HCT116 (cell line): Measurements from ENCODE around the gene CERS6. TPM values are rescaled to one million over a fixed set of nuclear protein-coding genes. Genes with fewer than 3 reads are reported as not detected.

ENCODE experiments used
- ATAC-seq: fragments of 200-7000 bp; cut with Tn5 transposase; 2 replicates; pipeline ENCODE4 v1.9.1; 2020; ENCODE audit warnings: mild to moderate bottlenecking, moderate library complexity
- BruUV-seq: library from RNA; stranded (reverse); fragments of 400-500 nt; replicated peaks from 2 replicates; lab custom pipeline; 2021; lab: Mats Ljungman, UMichigan
- CTCF ChIA-PET: fragments of 300-600 bp; sonication (Branson Sonifier 250); formaldehyde crosslinking; loops from one replicate; lab custom pipeline; 2021; ENCODE audit warnings: antibody characterized with exemption; lab: Charles Lee
- POLR2A ChIA-PET: fragments of 300-600, 350-600 bp; sonication (Branson Sonifier 250); formaldehyde crosslinking; loops from one replicate; lab custom pipeline; 2021; ENCODE audit warnings: antibody characterized with exemption; lab: Charles Lee
- RAD21 ChIA-PET, 2 experiments: fragments of 300-600 bp; sonication (Branson Sonifier 250); formaldehyde crosslinking; loops; one replicate each; lab custom pipeline; 2023; ENCODE audit warnings: low total read pairs in 2 of 2; ENCODE audit not compliant: uncharacterized antibody in 2 of 2, unreplicated experiment in 2 of 2, low non-redundant PET in 1 of 2; lab: Charles Lee
- DNase-seq: peaks from one replicate; pipeline ENCODE4 v3.0.0-alpha.2; 2010; ENCODE audit warnings: low read depth, low spot score
- H2AFZ ChIP-seq: fragments of 200-600 bp; shearing (Covaris generic), sonication (generic); 2 replicates; pipeline ENCODE4 v1.6.1; 2017; ENCODE audit warnings: low read depth, mixed run types, mixed read lengths, antibody characterized with exemption, low read length; ENCODE audit not compliant: poor library complexity, severe bottlenecking
- H3K27ac ChIP-seq: 2 replicates; pipeline ENCODE4 v1.5.1; 2012; ENCODE audit warnings: low read depth, low read length
- H3K27me3 ChIP-seq: fragments of 200-600 bp; sonication (generic); 2 replicates; pipeline ENCODE4 v1.6.1; 2016; ENCODE audit warnings: mixed run types, low read length, mixed read lengths; ENCODE audit not compliant: insufficient read depth
- H3K36me3 ChIP-seq, 2 experiments: fragments of 200-500 bp in 1 of 2; fragments of 200-600 bp in 1 of 2; sonication (Bioruptor generic) in 1 of 2; sonication (generic) in 1 of 2; 2 replicates each; pipeline versions ENCODE4 v1.5.1 to v1.6.1; 2014 to 2016; ENCODE audit warnings: low read length in 2 of 2, inconsistent platforms in 1 of 2, mixed read lengths in 1 of 2, mixed run types in 1 of 2; ENCODE audit not compliant: insufficient read depth in 2 of 2, control insufficient read depth in 1 of 2
- H3K4me1 ChIP-seq, 2 experiments: fragments of 200-600 bp in 1 of 2; sonication (generic) in 1 of 2; 2 replicates each; pipeline versions ENCODE4 v1.5.1 to v1.6.1; 2012 to 2017; ENCODE audit warnings: low read length in 2 of 2, inconsistent platforms in 1 of 2, mild to moderate bottlenecking in 1 of 2, mixed read lengths in 1 of 2, mixed run types in 1 of 2, moderate library complexity in 1 of 2; ENCODE audit not compliant: insufficient read depth in 2 of 2, control insufficient read depth in 1 of 2
- H3K4me2 ChIP-seq: fragments of 200-600 bp; sonication (generic); 2 replicates; pipeline ENCODE4 v1.6.1; 2017; ENCODE audit warnings: mixed run types, low read length, mixed read lengths
- H3K4me3 ChIP-seq, 2 experiments: fragments of 200-600 bp in 1 of 2; sonication (generic) in 1 of 2; replicated peaks in 1 of 2; 2 replicates each; pipeline ENCODE4 v1.5.1; 2011 to 2016; ENCODE audit warnings: low read length in 2 of 2, control low read depth in 1 of 2, low read depth in 1 of 2, mild to moderate bottlenecking in 1 of 2, mixed read lengths in 1 of 2, mixed run types in 1 of 2
- H3K79me2 ChIP-seq: fragments of 200-600 bp; sonication (generic); 2 replicates; pipeline ENCODE4 v1.6.1; 2017; ENCODE audit warnings: mild to moderate bottlenecking, mixed run types, low read length, moderate library complexity, mixed read lengths; ENCODE audit not compliant: insufficient read depth
- H3K9ac ChIP-seq: fragments of 200-600 bp; sonication (generic); 2 replicates; pipeline ENCODE4 v1.6.1; 2016; ENCODE audit warnings: low read length, mixed read lengths
- H3K9me2 ChIP-seq: fragments of 200-600 bp; sonication (generic), shearing (Covaris generic); 2 replicates; pipeline ENCODE4 v1.6.1; 2017; ENCODE audit warnings: mixed run types, mild to moderate bottlenecking, moderate library complexity; ENCODE audit not compliant: insufficient read depth
- H3K9me3 ChIP-seq, 2 experiments: fragments of 200-500 bp in 1 of 2; fragments of 200-600 bp in 1 of 2; sonication (Bioruptor generic) in 1 of 2; sonication (generic) in 1 of 2; 2 replicates each; pipeline ENCODE4 v1.6.1; 2014 to 2017; ENCODE audit warnings: low read length in 2 of 2, mixed read lengths in 2 of 2, inconsistent platforms in 1 of 2, low read depth in 1 of 2, mild to moderate bottlenecking in 1 of 2, mixed run types in 1 of 2, moderate library complexity in 1 of 2; ENCODE audit not compliant: control insufficient read depth in 1 of 2, insufficient read depth in 1 of 2
- H4K20me1 ChIP-seq: fragments of 200-600 bp; sonication (generic), shearing (Covaris generic); 2 replicates; pipeline ENCODE4 v1.6.1; 2017; ENCODE audit warnings: mixed run types, mild to moderate bottlenecking, moderate library complexity; ENCODE audit not compliant: insufficient read depth
- CBX3 ChIP-seq: IDR thresholded peaks from 2 replicates; pipeline ENCODE4 v1.6.1; 2012; ENCODE audit warnings: low read depth
- ELF1 ChIP-seq: IDR thresholded peaks from 2 replicates; pipeline ENCODE4 v1.6.1; 2012; ENCODE audit warnings: low read depth, borderline replicate concordance
- EZH2 ChIP-seq: fragments of 200-600 bp; sonication (generic); IDR thresholded peaks from 2 replicates; pipeline ENCODE4 v1.6.1; 2017; ENCODE audit warnings: antibody characterized with exemption, mixed run types
- POLR2A ChIP-seq: IDR thresholded peaks from 2 replicates; pipeline ENCODE4 v1.7.0; 2011; ENCODE audit warnings: borderline replicate concordance; ENCODE audit not compliant: insufficient read depth, insufficient read length; ENCODE audit errors: extremely low read depth
- POLR2AphosphoS5 ChIP-seq: IDR thresholded peaks from 2 replicates; pipeline ENCODE4 v1.6.1; 2011; ENCODE audit warnings: mild to moderate bottlenecking, low read depth, low read length, moderate library complexity
- REST ChIP-seq: IDR thresholded peaks from 2 replicates; pipeline ENCODE4 v1.6.1; 2012; ENCODE audit warnings: low read depth
- SP1 ChIP-seq: IDR thresholded peaks from 2 replicates; pipeline ENCODE4 v1.6.1; 2012; ENCODE audit warnings: low read depth
- SRF ChIP-seq: IDR thresholded peaks from 2 replicates; pipeline ENCODE4 v1.6.1; 2012; ENCODE audit warnings: low read depth
- TCF7L2 ChIP-seq: IDR thresholded peaks from 2 replicates; pipeline ENCODE4 v1.7.0; 2011; ENCODE audit warnings: borderline replicate concordance, inconsistent platforms; ENCODE audit not compliant: insufficient read depth, insufficient read length; ENCODE audit errors: extremely low read depth
- ZFX ChIP-seq: fragments of 450-650 bp; IDR thresholded peaks from 2 replicates; pipeline ENCODE4 v1.6.1; 2017
- ZNF274 ChIP-seq: fragments of 200-500 bp; sonication (Bioruptor generic); IDR thresholded peaks from 2 replicates; pipeline ENCODE4 v1.6.1; 2014; ENCODE audit warnings: mild to moderate bottlenecking, low read depth, low read length, inconsistent platforms
- intact Hi-C: fragments of 100-400 bp; cut with micrococcal nuclease; formaldehyde crosslinking; loops from 2 replicates; pipeline ENCODE4 v1.10.0; 2022
- total RNA-seq: library from RNA; stranded (reverse); gene quantifications from one replicate; pipeline ENCODE4 v1.2.1, GENCODE V29; 2021; ENCODE audit not compliant: unreplicated experiment

The CERS6 gene
- total RNA-seq, 1 experiment from 2014 or later, result 37.0 TPM

- Histone ChIP-seq H3K9me3 (no peaks in the 10 kb centered on the region), H3K4me1 (no peaks in the 10 kb centered on the region), H3K4me2 (no peak overlapping the region), H3K9ac (no peak overlapping the region), H4K20me1 (no peaks in the 10 kb centered on the region), H3K4me3 (no peak overlapping the region), H3K36me3 (no peaks in the 10 kb centered on the region), H2AFZ (no peak overlapping the region), H3K27me3 (no peaks in the 10 kb centered on the region), H3K27ac (no peak overlapping the region), H3K79me2 (peaks cover 5% of the 10 kb centered on the region; the same call in 1 of the 2 replicates), H3K9me2 (no peaks in the 10 kb centered on the region)
- ChIA-PET RAD21 (no interaction called here), CTCF (no interaction called here), POLR2A (no interaction called here)
- no TSS peak for BruUV-seq
- TF ChIP-seq CBX3, result no peak
- no peak for TF ChIP-seq ZNF274
- TF ChIP-seq SRF, result no peak
- TF ChIP-seq ZFX, result no peak
- no peak for TF ChIP-seq EZH2
- TF ChIP-seq TCF7L2, result no peak
- TF ChIP-seq POLR2A, result no peak
- no peak for TF ChIP-seq REST
- no peak for TF ChIP-seq SP1
- TF ChIP-seq ELF1, result no peak
- no peak for TF ChIP-seq POLR2AphosphoS5
- ATAC-seq (no peak), DNase-seq (no peak)
- intact Hi-C loops, result no loop called here
Measured at GRCh38 chr2:168626647-168627046, 170.6 kb downstream of the CERS6 start.
